NCI-H460 (cell line): ENCODE results near the gene ZNF610. TPM values are rescaled to one million over a fixed set of nuclear protein-coding genes. Genes with fewer than 3 reads are reported as not detected.
"Not testable (repeated sequence)": the region's sequence is repeated elsewhere in the genome, so short reads cannot be mapped to it uniquely, and the experiment has no call there.

ENCODE experiments used
- DNase-seq: peaks from one replicate; pipeline ENCODE4 v3.0.0-alpha.2; 2016; ENCODE audit warnings: low read depth; ENCODE audit errors: extremely low read depth
- polyA plus RNA-seq: library from polyadenylated mRNA; depleted of rRNA; stranded (reverse); fragments of >200 nt; gene quantifications from 2 replicates; pipeline ENCODE4 v1.2.3, GENCODE V29; 2014; cell fraction: nucleus; rRNA removed
- total RNA-seq: library from RNA; depleted of rRNA; stranded (reverse); fragments of >200 nt; shearing (Covaris generic); gene quantifications from 2 replicates; pipeline ENCODE4 v1.2.3, GENCODE V29; 2014; rRNA removed

The ZNF610 gene
- total RNA-seq, result 3.2 and 6.0 TPM in 2 replicates
- polyA plus RNA-seq, result 1.1 and 1.4 TPM in 2 replicates

DNA sequence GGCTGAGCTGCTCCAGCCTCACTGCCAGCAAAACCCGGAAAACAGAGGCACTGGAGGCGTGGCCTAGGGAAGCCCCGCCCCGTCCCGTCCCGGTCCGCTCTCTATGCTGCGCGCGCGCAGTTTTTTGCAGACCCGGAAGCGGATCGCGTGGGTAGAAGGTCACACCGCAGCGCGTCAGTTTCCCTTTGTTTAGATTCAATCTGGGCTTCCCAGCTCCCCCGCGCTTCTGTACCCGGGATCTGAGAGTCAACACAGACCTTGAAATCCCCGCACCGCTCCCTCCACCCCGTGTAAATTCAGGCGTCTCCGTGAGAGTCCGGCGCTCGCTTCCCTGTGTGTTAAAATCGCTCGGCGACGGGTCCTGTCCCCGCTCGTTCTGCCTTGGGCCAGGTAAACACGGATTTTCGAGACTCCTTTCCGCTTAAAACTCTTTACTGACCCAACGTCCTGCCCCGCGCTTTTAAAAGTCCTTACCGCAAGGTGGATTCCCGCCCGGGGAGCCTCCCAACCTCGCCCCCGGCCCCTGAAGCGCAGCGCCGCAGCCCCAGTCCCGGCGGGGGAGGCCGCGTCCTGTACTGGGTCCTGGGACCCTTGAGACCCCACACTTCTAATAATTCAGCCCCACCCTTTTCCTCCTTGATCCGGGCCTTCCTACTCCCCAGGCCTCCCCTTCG, at the start of gene ZNF610:
Gene ZNF610 (plus strand): TSS at position 127 of the 674 bp plus-strand sequence. CDS start 12,930 bp downstream, outside the sequence.
- peak; percentile 65 for DNase-seq

DNA sequence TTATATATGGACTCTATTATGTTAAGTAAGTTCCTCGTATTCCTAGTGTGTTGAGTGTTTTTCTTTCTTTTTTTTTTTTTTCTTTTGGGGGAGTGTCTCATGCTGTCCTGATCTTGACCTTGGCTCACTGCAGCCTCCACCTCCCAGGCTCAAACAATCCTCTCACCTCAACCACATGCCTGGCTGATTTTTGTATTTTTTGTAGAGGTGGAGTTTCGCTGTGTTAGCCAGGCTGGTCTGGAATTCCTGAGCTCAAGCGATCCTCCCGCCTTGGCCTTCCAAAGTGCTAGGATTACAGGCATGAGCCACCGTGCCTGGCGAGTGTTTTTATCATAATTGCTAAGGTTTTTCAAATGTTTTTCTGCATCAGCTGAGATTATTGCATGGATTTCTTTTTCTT, 49.8 kb upstream of the ZNF610 start:
- no peak for DNase-seq

GRCh38 chr19:52291781-52292180, 44.3 kb upstream of the ZNF610 start:
- DNase-seq, result no peak

DNA sequence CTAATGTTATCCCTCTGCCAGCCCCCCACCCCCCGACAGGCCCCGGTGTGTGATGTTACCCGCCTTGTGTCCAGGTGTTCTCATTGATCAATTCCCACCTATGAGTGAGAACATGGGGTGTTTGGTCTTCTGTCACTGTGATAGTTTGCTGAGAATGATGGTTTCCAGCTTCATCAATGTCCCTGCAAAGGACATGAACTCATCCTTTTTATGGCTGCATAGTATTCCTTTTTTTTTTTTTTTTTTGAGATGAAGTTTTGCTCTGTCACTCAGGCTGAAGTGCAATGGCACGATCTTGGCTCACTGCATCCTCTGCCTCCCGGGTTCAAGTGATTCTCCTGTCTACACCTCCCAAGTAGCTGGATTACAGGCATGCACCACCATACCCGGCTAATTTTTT, 43.1 kb upstream of the ZNF610 start:
- not testable (repeated sequence) for DNase-seq

DNA sequence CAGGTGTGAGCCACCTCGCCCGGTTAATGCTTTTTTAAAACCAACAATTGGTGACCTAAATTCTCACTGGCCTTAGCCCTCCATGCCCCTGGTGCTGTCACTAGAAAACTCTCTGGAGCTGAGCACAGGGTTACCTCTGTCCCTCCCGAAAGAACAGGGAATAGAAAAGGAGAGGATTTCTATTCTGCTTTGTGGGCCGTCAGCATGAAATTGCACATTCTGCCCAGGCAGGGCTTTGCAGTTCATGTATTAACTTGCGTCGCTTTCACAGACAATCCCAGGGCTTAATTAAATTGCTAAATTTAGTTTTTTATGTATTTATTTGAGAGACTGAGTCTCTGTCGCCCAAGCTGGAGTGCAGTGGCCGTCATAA, 39.7 kb upstream of the ZNF610 start:
- no peak for DNase-seq

GRCh38 chr19:52296773-52297600, 39.1 kb upstream of the ZNF610 start, which contains the start of gene ZNF480:
TSS of gene ZNF480 (plus strand) at chr19:52297169. CDS start at chr19:52300413, 3,244 bp downstream.
- peak; percentile 59 for DNase-seq

DNA sequence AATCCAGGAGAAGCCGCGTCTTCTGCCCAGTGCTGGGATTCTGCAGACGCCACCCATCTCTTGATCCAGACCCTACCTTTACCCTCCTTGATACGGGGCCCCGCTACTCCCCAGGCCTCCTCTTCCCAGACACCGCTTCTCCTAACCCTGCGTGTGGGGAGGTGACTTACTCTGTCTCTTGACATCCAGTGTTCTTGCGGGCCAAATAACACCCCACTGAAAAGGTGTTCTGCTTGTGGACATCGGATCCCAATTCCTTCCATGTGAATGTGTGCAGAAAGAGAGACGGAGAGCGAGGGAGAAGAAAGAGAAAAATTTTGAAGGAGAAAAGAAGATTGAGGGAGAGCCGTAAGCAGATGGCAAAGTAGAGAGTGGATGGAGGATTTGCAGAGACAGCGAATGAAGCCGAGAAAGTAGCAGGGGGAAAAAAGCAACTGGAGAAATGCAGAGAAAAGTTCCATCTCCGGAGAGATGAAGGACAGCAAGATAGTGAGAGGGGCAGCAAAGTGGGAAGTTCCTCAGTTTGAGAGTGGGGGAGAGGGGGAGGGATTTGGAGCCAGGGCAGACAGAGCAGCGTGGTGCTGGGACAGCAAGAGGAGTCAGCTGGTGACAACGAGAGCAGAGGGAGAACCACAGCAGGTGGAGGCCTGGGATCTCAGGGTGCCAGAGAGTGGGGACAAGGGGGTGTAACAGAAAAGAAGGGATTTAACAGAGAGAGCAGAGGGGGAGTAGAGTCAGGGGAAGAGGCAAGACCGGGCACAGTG, 38.3 kb upstream of the ZNF610 start:
- DNase-seq, result no peak

GRCh38 chr19:52307275-52307674, 28.8 kb upstream of the ZNF610 start:
- DNase-seq, result no peak

- no peak for DNase-seq
Measured at GRCh38 chr19:52322429-52322828, 13.6 kb upstream of the ZNF610 start.

DNA sequence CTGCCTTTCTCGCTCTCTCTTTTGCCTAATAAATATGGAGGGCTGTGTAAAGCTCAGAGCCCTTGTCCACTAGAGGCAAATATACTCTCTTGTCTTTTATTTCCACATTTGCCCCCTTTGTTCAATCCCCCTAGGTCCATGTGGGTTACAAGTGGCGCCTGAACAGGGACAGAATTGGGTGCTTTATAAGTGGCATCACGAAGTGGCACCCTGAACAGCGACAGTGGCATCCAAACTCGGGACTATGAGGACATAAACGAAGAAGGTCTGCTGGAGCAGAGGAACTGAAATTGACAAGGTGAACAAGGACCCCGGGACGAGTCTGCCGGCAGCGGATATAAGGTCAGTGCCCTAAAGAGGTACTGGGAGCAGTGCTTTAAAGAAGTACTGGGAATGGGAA, 4.3 kb upstream of the ZNF610 start:
- DNase-seq, result no peak

- no peak for DNase-seq
Measured at GRCh38 chr19:52335768-52336116, 301 bp upstream of the ZNF610 start.

DNA sequence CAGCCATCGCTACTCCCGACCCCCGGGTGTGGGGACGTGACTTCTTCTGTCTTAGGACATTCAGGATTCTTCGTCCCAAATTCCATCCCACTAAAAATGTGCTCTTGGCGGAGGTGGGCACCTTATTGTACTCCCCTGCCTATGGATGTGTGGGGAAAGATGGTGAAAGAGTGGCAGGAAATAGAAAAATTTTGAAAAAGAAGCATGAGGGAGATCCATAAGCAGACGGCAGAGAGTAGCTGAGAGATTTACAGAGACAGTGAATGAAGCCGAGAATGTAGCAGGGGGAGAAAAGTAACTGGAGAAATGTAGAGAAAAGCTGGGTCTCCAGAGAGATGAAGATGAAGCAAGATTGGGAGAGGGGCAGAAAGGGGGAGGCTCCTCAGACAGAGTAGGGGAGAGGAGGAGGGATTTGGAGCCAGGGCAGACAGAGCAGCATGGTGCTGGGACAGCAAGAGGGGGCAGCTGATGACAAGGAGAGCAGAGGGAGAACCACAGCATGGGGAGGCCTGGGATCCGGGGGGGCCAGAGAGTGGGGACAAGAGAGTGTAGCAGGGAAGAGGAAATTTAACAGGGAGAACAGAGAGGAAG, 843 bp downstream of the ZNF610 start:
- no peak for DNase-seq

DNA sequence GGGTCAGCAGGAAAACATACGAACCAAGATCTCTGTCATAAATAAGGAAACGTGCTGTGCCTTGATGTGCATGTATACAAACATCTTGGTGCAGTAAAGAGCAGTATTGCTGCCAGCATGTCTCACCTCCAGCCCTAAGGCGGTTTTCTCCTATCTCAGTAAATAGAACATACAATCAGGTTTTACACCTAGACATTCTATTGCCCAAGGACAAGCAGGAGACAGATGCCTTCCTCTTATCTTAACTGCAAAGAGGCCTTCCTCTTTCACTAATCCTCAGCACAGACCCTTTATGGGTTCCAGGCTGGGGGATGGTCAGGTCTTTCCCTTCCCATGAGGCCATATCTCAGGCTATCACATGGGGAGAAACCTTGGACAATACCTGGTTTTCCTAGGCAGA, 3.0 kb downstream of the ZNF610 start:
- DNase-seq, result not testable (repeated sequence)

GRCh38 chr19:52343548-52343947, 7.5 kb downstream of the ZNF610 start:
- DNase-seq, result no peak

DNA sequence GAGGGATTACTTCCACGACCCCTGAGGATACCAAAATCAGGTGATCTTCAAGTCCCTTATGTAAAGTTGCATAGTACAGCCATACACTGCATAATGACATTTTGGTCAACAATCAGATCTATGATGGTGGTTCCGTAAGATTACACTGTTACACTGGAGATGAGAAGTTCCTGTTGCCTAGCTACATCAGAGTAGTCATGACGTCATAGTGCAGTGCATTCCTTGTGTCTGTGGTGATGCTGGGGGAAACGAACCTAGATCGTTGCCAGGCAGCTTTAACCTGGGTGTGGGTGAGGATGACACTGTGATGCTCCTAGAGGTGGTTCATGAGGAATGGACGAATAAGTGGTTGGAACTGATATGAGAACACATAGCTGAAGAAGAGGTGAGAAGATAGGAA, 9.1 kb downstream of the ZNF610 start:
- DNase-seq, result no peak

DNA sequence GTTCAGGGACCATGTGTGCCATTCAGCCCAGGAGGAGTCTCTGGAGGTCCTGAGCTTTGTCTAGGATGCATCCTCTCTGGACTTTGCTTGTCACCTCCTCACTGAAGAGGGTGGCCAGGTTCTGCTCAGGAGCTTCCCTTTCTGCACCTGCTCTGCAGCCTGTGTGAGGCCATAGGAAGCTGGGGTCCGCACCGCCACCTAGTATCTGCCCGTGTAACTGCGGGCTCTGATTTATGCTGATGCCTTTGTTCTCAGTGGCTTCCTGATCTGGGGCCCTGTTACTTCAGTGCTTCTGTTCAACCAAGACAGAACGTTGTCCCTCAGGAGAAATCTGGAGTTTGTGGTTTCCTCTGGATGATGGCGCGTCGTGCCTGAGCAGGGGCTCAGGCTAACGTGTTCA, 15.5 kb downstream of the ZNF610 start:
- DNase-seq, result no peak

DNA sequence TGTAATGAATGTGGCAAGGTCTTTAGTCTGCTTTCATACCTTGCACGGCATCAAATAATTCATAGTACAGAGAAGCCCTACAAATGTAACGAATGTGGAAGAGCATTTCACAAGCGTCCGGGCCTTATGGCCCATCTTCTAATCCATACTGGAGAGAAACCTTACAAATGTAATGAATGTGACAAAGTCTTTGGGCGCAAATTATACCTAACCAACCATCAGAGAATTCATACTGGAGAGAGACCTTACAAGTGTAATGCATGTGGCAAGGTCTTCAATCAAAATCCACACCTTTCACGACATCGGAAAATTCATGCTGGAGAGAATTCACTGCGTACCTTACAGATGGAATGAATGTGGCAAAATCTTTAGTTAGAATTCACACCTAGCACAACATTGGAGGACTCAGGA, 30.4 kb downstream of the ZNF610 start:
- no peak for DNase-seq

GRCh38 chr19:52369559-52370340, 33.7 kb downstream of the ZNF610 start, which contains the start of gene ZNF880:
TSS of gene ZNF880 (plus strand) at chr19:52369923. CDS start at chr19:52369966, 43 bp downstream.
- no peak for DNase-seq

DNA sequence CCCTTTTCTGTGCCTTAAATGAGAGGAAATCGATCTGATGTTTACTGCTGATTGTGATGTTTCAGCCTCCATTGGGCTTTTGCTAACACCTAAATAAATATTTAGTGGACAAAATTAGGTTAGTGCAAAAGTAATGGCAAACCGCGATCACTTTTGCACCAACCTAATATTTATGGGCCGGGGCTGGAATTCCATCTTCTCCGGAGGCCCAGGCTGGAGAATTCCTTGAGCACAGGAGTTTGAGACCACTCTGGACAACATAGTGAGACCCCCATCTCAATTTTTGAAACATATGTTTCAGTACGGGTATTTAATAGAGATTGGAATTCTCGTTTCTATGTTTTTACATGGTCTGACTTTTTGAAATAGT, 34.3 kb downstream of the ZNF610 start:
- DNase-seq, result no peak

DNA sequence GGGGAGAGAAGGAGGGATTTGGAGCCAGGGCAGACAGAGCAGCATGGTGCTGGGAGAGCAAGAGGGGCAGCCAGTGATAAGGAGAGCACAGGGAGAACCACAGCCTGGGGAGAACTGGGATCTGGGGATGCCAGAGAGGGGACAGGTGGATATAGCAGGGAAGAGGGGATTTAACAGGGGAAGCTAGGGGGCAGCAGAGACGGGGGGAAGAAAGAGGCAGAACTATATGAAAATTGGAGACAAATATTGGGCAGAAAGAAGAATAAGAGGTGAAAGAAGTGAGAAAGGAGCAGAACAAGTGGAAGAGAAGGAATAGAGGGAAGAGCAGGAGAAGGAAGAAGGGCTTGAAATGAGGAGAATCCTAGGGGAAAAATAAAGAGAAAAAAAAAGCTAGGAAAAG, 55.1 kb downstream of the ZNF610 start:
- no peak for DNase-seq
